Activated CD8-positive, alpha-beta memory T cell treated with anti-CD3 and anti-CD28 coated beads, Interleukin-2, amount 50 U/mL, for 48 hours (primary cell): ENCODE results near the gene CPSF4L.

Experiments used
- DNase-seq: peaks from one replicate; pipeline ENCODE4 v3.0.0-alpha.2; 2020

CPSF4L gene

DNA sequence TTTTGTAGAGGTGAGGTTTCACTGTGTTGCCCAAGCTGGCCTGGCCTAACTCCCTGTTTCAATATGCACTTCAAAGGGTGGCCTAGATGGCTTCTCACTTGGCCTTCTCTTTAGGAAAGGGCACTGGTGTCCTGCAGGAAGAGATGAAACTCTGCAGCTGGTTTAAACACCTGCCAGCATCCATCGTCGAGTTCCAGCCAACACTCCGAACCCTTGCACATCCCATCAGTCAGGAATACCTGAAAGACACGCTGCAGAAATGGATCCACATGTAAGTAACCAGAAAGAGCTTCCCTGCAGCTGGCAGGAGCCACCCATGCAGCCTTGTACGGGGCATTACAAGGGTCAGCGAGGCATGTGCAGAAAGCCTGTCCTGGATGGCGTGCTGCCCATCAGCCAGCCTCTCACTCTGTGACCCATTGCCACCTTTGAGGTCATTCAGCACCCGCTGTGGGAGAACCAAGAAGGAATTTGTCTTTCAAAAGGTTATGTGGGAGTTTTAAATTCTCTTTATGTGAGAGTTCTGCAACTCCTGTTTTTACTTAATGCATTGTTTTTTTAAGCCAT, 61.8 kb downstream of the CPSF4L start:
- DNase-seq = no peak

DNA sequence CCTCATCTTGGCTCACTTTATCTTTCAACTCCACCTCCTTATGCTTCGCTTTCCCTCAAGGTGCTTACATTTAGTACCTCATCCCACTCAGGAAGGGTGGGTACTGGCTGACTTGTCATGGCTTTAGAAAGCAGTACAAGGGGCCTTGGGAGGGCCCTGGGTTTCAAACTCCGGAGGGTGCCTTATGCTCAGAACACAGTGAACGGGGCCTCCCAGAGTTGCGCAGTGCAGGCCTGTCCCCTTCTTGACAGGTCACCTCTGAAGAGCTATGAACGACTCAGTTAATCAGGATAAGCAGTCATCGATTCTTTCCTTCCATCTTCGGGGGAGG, 62.8 kb downstream of the CPSF4L start:
- DNase-seq = no peak
